H1 (cell line): ENCODE measurements around the gene PTER. TPM values are rescaled to one million over a fixed set of nuclear protein-coding genes. Genes with fewer than 3 reads are reported as not detected.

ENCODE experiments used
- CTCF ChIA-PET: fragments of 300-600 bp; sonication (Branson Sonifier 250); formaldehyde crosslinking; loops from one replicate; lab custom pipeline; 2021; ENCODE audit not compliant: partially characterized antibody; lab: Charles Lee
- POLR2A ChIA-PET: fragments of 300-600 bp; sonication (Branson Sonifier 250); formaldehyde crosslinking; loops from one replicate; lab custom pipeline; 2021; ENCODE audit warnings: inconsistent platforms; ENCODE audit not compliant: partially characterized antibody; lab: Charles Lee
- DNase-seq, 2 experiments: peaks; one replicate each; pipeline versions ENCODE4 v3.0.0 to v3.0.0-alpha.2; 2010 to 2022; ENCODE audit warnings: low spot score in 2 of 2, low read depth in 1 of 2, mixed read lengths in 1 of 2
- FAIRE-seq: peaks from 2 replicates; lab custom pipeline; 2011; peaks lifted over from hg19 to GRCh38; lab: Jason Lieb, UNC
- H2AFZ ChIP-seq: 2 replicates; pipeline ENCODE4 v1.8.1; 2012; ENCODE audit warnings: low read length, inconsistent platforms
- H2AK5ac ChIP-seq: 2 replicates; pipeline ENCODE4 v1.6.1; 2013; ENCODE audit warnings: low read depth, low read length
- H2BK120ac ChIP-seq: replicated peaks from 2 replicates; pipeline ENCODE3; 2013; ENCODE audit warnings: low read depth, low read length, inconsistent platforms
- H2BK12ac ChIP-seq: 2 replicates; pipeline ENCODE4 v1.6.1; 2013; ENCODE audit warnings: low read depth, low read length
- H2BK15ac ChIP-seq: 2 replicates; pipeline ENCODE4 v1.6.1; 2013; ENCODE audit warnings: low read length
- H2BK20ac ChIP-seq: 2 replicates; pipeline ENCODE4 v1.6.1; 2013; ENCODE audit warnings: low read length
- H2BK5ac ChIP-seq: 2 replicates; pipeline ENCODE4 v1.6.1; 2013; ENCODE audit warnings: low read depth, low read length
- H3K14ac ChIP-seq: 2 replicates; pipeline ENCODE4 v1.6.1; 2013; ENCODE audit warnings: inconsistent platforms; ENCODE audit not compliant: insufficient read length
- H3K18ac ChIP-seq: 2 replicates; pipeline ENCODE4 v1.6.1; 2013; ENCODE audit warnings: low read length; ENCODE audit errors: extremely low read depth
- H3K23ac ChIP-seq: 2 replicates; pipeline ENCODE4 v1.6.1; 2013; ENCODE audit warnings: inconsistent platforms; ENCODE audit not compliant: insufficient read length
- H3K23me2 ChIP-seq: 2 replicates; pipeline ENCODE4 v1.6.1; 2013; ENCODE audit warnings: low read depth, low read length
- H3K27ac ChIP-seq: 2 replicates; pipeline ENCODE4 v1.6.1; 2011; ENCODE audit warnings: low read depth, low read length, inconsistent platforms
- H3K27me3 ChIP-seq, 4 experiments: replicated peaks in 1 of 4; 1 replicate in 1 of 4; 2 replicates in 3 of 4; pipeline versions ENCODE4 v1.6.1 to v1.8.1; 2011 to 2013; ENCODE audit warnings: low read length in 3 of 4, mild to moderate bottlenecking in 3 of 4, inconsistent platforms in 2 of 4, mixed read lengths in 2 of 4, moderate library complexity in 1 of 4; ENCODE audit not compliant: control insufficient read depth in 3 of 4, insufficient read depth in 3 of 4; ENCODE audit errors: extremely low read depth in 1 of 4
- H3K36me3 ChIP-seq, 4 experiments: 2 replicates each; pipeline versions ENCODE4 v1.6.1 to v1.8.1; 2011 to 2013; ENCODE audit warnings: mild to moderate bottlenecking in 4 of 4, low read length in 3 of 4, moderate library complexity in 2 of 4, control low read depth in 1 of 4, inconsistent platforms in 1 of 4; ENCODE audit not compliant: insufficient read depth in 4 of 4, control insufficient read depth in 2 of 4
- H3K4ac ChIP-seq: replicated peaks from 2 replicates; pipeline ENCODE3; 2013; ENCODE audit warnings: low read length, low read depth, mixed read lengths, inconsistent platforms; ENCODE audit not compliant: insufficient read length
- H3K4me1 ChIP-seq, 4 experiments: replicated peaks in 1 of 4; 1 replicate in 1 of 4; 2 replicates in 3 of 4; pipeline versions ENCODE4 v1.6.1 to v1.8.1; 2011 to 2013; ENCODE audit warnings: low read length in 3 of 4, inconsistent platforms in 2 of 4, mixed read lengths in 1 of 4; ENCODE audit not compliant: insufficient read depth in 4 of 4, control insufficient read depth in 3 of 4
- H3K4me2 ChIP-seq, 2 experiments: 2 replicates each; pipeline versions ENCODE4 v1.6.1 to v1.8.1; 2011 to 2013; ENCODE audit warnings: low read depth in 2 of 2, low read length in 2 of 2, control low read depth in 1 of 2, inconsistent platforms in 1 of 2, mild to moderate bottlenecking in 1 of 2; ENCODE audit not compliant: insufficient read depth in 1 of 2
- H3K4me3 ChIP-seq, 4 experiments: fragments of 200-600, 300-600 bp in 1 of 4; sonication (generic), shearing (Covaris generic), sonication (Bioruptor Twin) in 1 of 4; 2 replicates each; pipeline versions ENCODE4 v1.5.1 to v1.8.1; 2011 to 2016; ENCODE audit warnings: low read length in 4 of 4, low read depth in 3 of 4, control low read depth in 2 of 4, inconsistent platforms in 2 of 4, mild to moderate bottlenecking in 2 of 4, mixed read lengths in 1 of 4, moderate library complexity in 1 of 4; ENCODE audit not compliant: insufficient read depth in 2 of 4; ENCODE audit errors: extremely low read depth in 1 of 4
- H3K56ac ChIP-seq: replicated peaks from 2 replicates; pipeline ENCODE3; 2013; ENCODE audit warnings: low read depth, mild to moderate bottlenecking, mixed read lengths, low read length, inconsistent platforms; ENCODE audit not compliant: insufficient read length
- H3K79me1 ChIP-seq: 2 replicates; pipeline ENCODE4 v1.6.1; 2013; ENCODE audit warnings: low read depth, low read length, control low read depth
- H3K79me2 ChIP-seq, 2 experiments: 2 replicates each; pipeline versions ENCODE4 v1.6.1 to v1.8.1; 2012 to 2013; ENCODE audit warnings: low read length in 2 of 2, mild to moderate bottlenecking in 2 of 2, inconsistent platforms in 1 of 2; ENCODE audit not compliant: insufficient read depth in 2 of 2, control insufficient read depth in 1 of 2
- H3K9ac ChIP-seq, 4 experiments: replicated peaks in 1 of 4; 1 replicate in 1 of 4; 2 replicates in 3 of 4; pipeline versions ENCODE4 v1.6.1 to v1.8.1; 2011 to 2013; ENCODE audit warnings: low read depth in 3 of 4, low read length in 3 of 4, control low read depth in 2 of 4, mild to moderate bottlenecking in 2 of 4, moderate library complexity in 2 of 4, inconsistent platforms in 1 of 4; ENCODE audit errors: extremely low read depth in 1 of 4
- H3K9me3 ChIP-seq, 2 experiments: 2 replicates each; pipeline versions ENCODE4 v1.6.1 to v1.8.1; 2012 to 2013; ENCODE audit warnings: mild to moderate bottlenecking in 2 of 2, moderate library complexity in 2 of 2, control low read depth in 1 of 2, inconsistent platforms in 1 of 2, low read depth in 1 of 2, low read length in 1 of 2, mixed read lengths in 1 of 2; ENCODE audit not compliant: insufficient read depth in 2 of 2
- H4K20me1 ChIP-seq, 2 experiments: replicated peaks in 1 of 2; 2 replicates each; pipeline versions ENCODE3 to v1.8.1; 2011 to 2013; ENCODE audit warnings: inconsistent platforms in 2 of 2, low read length in 2 of 2, mild to moderate bottlenecking in 1 of 2; ENCODE audit not compliant: insufficient read depth in 2 of 2, control insufficient read depth in 1 of 2
- H4K5ac ChIP-seq: 2 replicates; pipeline ENCODE4 v1.6.1; 2013; ENCODE audit warnings: low read length, low read depth, mixed read lengths, inconsistent platforms; ENCODE audit not compliant: insufficient read length
- H4K8ac ChIP-seq: 2 replicates; pipeline ENCODE4 v1.8.0; 2013; ENCODE audit warnings: mild to moderate bottlenecking, moderate library complexity, low read length, inconsistent platforms; ENCODE audit not compliant: insufficient read depth; ENCODE audit errors: extremely low read depth
- H4K91ac ChIP-seq: replicated peaks from 2 replicates; pipeline ENCODE3; 2013; ENCODE audit warnings: low read length, mixed read lengths, inconsistent platforms; ENCODE audit not compliant: insufficient read length
- CEBPB ChIP-seq: IDR thresholded peaks from 2 replicates; pipeline ENCODE4 v1.6.1; 2012; ENCODE audit warnings: low read depth, low read length
- CHD2 ChIP-seq: IDR thresholded peaks from 2 replicates; pipeline ENCODE4 v1.6.1; 2012; ENCODE audit warnings: low read length, improper control_type of control experiment
- CTCF ChIP-seq, 3 experiments: IDR thresholded peaks; 1 replicate in 2 of 3; 2 replicates in 1 of 3; pipeline versions ENCODE4 v1.5.1 to v1.6.1; 2011; ENCODE audit warnings: low read length in 3 of 3, mild to moderate bottlenecking in 3 of 3, inconsistent platforms in 2 of 3, low read depth in 1 of 3, moderate library complexity in 1 of 3; ENCODE audit not compliant: insufficient read depth in 1 of 3; ENCODE audit errors: control extremely low read depth in 1 of 3
- EZH2 ChIP-seq: fragments of 200-600 bp; sonication (generic); IDR thresholded peaks from 2 replicates; pipeline ENCODE4 v1.7.1; 2012; ENCODE audit warnings: low read depth, mild to moderate bottlenecking, moderate library complexity, low read length, inconsistent platforms; ENCODE audit not compliant: severe bottlenecking
- KDM1A ChIP-seq: fragments of 200-600, 300-600 bp; sonication (generic); IDR thresholded peaks from 2 replicates; pipeline ENCODE4 v1.7.1; 2016; ENCODE audit warnings: mild to moderate bottlenecking, low read length, borderline replicate concordance
- POLR2AphosphoS5 ChIP-seq: IDR thresholded peaks from 2 replicates; pipeline ENCODE4 v1.6.1; 2011; ENCODE audit warnings: low read depth, low read length
- RAD21 ChIP-seq, 2 experiments: IDR thresholded peaks in 1 of 2; conservative IDR thresholded peaks in 1 of 2; 2 replicates each; pipeline ENCODE4 v1.6.1; 2011; ENCODE audit warnings: low read depth in 2 of 2, low read length in 2 of 2, improper control_type of control experiment in 1 of 2, inconsistent platforms in 1 of 2, mild to moderate bottlenecking in 1 of 2, moderate library complexity in 1 of 2
- RNF2 ChIP-seq: fragments of 200-900, 300-1000 bp; sonication (generic); IDR thresholded peaks from 2 replicates; pipeline ENCODE4 v1.7.1; 2016; ENCODE audit warnings: borderline replicate concordance, low read depth, mild to moderate bottlenecking, antibody characterized with exemption, low read length; ENCODE audit not compliant: poor library complexity, severe bottlenecking; ENCODE audit errors: missing control alignments
- YY1 ChIP-seq: IDR thresholded peaks from 2 replicates; pipeline ENCODE4 v1.6.1; 2011; ENCODE audit warnings: low read depth, mild to moderate bottlenecking, low read length
- WGBS, 2 experiments: shearing (Covaris generic) in 1 of 2; methylation state at CpG; one replicate each; pipeline versions ENCODE4 v1.1.6 to v1.1.7; 2013 to 2015; ENCODE audit warnings: low lambda C conversion rate in 2 of 2, mixed read lengths in 2 of 2, inconsistent platforms in 1 of 2, low coverage in 1 of 2, missing lambda C conversion rate in 1 of 2; ENCODE audit not compliant: insufficient replicate concordance in 2 of 2, insufficient coverage in 1 of 2, insufficient read length in 1 of 2; ENCODE audit errors: extremely low coverage in 1 of 2, missing lambda C conversion rate in 1 of 2; 5-methylcytosine and 5-hydroxymethylcytosine counted together
- polyA plus RNA-seq, 7 experiments: library from polyadenylated mRNA; depleted of rRNA in 3 of 7; stranded (reverse) in 5 of 7; unstranded in 2 of 7; fragments of >200 nt in 5 of 7; fragments of 200-250 nt in 2 of 7; gene quantifications; 1 replicate in 5 of 7; 2 replicates in 1 of 7; 4 replicates in 1 of 7; pipeline versions ENCODE4 v1.2.1 to v1.2.3, GENCODE V29; 2011 to 2013; ENCODE audit warnings: missing spikeins in 2 of 7, mixed read lengths in 2 of 7
- total RNA-seq: library from RNA; stranded (reverse); fragmentation: NEBNext Ultra II Directional; extraction: Animal tissue kit (Norgen Biotek cat#: 25700); gene quantifications from 2 replicates; pipeline ENCODE4 v1.2.1, GENCODE V29; 2021
- TF ChIP-seq, protein P1 (sequence below): IDR thresholded peaks from 2 replicates; pipeline ENCODE4 v1.6.1; 2011; ENCODE audit warnings: low read length, improper control_type of control experiment

Gene PTER
- total and polyA plus RNA-seq, 2 of the 8 experiments (the other 6 are each of a cell fraction or from before 2014, with no cell fraction given) = 4.4 to 7.8 TPM

GRCh38 chr10:16425449-16425848, 11.4 kb upstream of the PTER start:
- H2AK5ac ChIP-seq = no peak overlapping the region
- H3K79me2 ChIP-seq = no peaks in the 10 kb centered on the region
- H3K14ac ChIP-seq = no peak overlapping the region
- no peaks in the 10 kb centered on the region for H3K23me2 ChIP-seq
- no peak overlapping the region for H3K4me2 ChIP-seq
- H3K4me1 ChIP-seq = peaks cover 0 to 8% (median 2%) of the 10 kb centered on the region in 4 experiments; a peak in 3 of 7 replicates
- no peak overlapping the region for H3K27ac ChIP-seq
- no peak overlapping the region for H3K18ac ChIP-seq
- H3K4me3 ChIP-seq = no peak overlapping the region
- POLR2A ChIA-PET = no interaction called here
- DNase-seq = no peak
- no peak overlapping the region for H3K56ac ChIP-seq
- H3K4ac ChIP-seq = no peak overlapping the region
- no peaks in the 10 kb centered on the region for H3K79me1 ChIP-seq
- H3K23ac ChIP-seq = no peak overlapping the region
- CTCF ChIA-PET = interaction anchor here (0.8 to 0.9 kb wide), 2 partner anchors 10 to 34 kb away, joined by 3 read pairs; no protein-coding TSS in a partner anchor
- no peak overlapping the region for H2BK120ac ChIP-seq
- no peak overlapping the region for H4K5ac ChIP-seq
- no peak overlapping the region for H4K91ac ChIP-seq
- H2BK15ac ChIP-seq = no peak overlapping the region
- no peak overlapping the region for H2BK20ac ChIP-seq
- H3K36me3 ChIP-seq = no peaks in the 10 kb centered on the region
- no peak for FAIRE-seq
- no peak overlapping the region for H4K8ac ChIP-seq
- no peaks in the 10 kb centered on the region for H3K27me3 ChIP-seq
- peaks cover 4 to 5% of the 10 kb centered on the region in 2 experiments; a peak in 2 of 4 replicates for H3K9me3 ChIP-seq
- no peak overlapping the region for H2BK12ac ChIP-seq
- 100% methylated on average over 3 of the region's 3 CpGs; no CpG with 5 or more reads in 1 of the 2 experiments for WGBS, 2 experiments
- no peaks in the 10 kb centered on the region for H4K20me1 ChIP-seq
- H2BK5ac ChIP-seq = no peak overlapping the region
- H2AFZ ChIP-seq = no peak overlapping the region
- H3K9ac ChIP-seq = no peak overlapping the region
- TF ChIP-seq YY1 (no peak), KDM1A (no peak), RNF2 (no peak), CTCF (IDR thresholded peaks at IDR 0.05; ENCODE audit: control extremely low read depth in 1 of 3, insufficient read depth in 1 of 3, low read depth in 1 of 3, low read length in 3 of 3) (no peak), RAD21 (IDR thresholded peaks at IDR 0.05 in 1 of 2, conservative IDR thresholded peaks at IDR 0.05 in 1 of 2; ENCODE audit: low read depth in 2 of 2, low read length in 2 of 2) (no peak), EZH2 (no peak), CEBPB (no peak), CHD2 (no peak), POLR2AphosphoS5 (no peak)
- TF ChIP-seq, protein P1, sequence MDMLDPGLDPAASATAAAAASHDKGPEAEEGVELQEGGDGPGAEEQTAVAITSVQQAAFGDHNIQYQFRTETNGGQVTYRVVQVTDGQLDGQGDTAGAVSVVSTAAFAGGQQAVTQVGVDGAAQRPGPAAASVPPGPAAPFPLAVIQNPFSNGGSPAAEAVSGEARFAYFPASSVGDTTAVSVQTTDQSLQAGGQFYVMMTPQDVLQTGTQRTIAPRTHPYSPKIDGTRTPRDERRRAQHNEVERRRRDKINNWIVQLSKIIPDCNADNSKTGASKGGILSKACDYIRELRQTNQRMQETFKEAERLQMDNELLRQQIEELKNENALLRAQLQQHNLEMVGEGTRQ = no peak
